Progenitor cell of endocrine pancreas (in vitro differentiated cells): ENCODE data around the gene KIAA1614. TPM values are rescaled to one million over a fixed set of nuclear protein-coding genes. Genes with fewer than 3 reads are reported as not detected.

Experiments
- DNase-seq: peaks from one replicate; pipeline ENCODE4 v3.0.0; 2021; ENCODE audit warnings: low spot score; ENCODE audit not compliant: unreplicated experiment
- H3K27ac Mint-ChIP-seq: 2 replicates; pipeline ENCODE4 v1.8.0; 2021; ENCODE audit warnings: mild to moderate bottlenecking, moderate library complexity, mixed read lengths
- H3K27me3 Mint-ChIP-seq: 2 replicates; pipeline ENCODE4 v1.8.0; 2021; ENCODE audit warnings: mixed read lengths
- H3K36me3 Mint-ChIP-seq: 2 replicates; pipeline ENCODE4 v1.8.0; 2022; ENCODE audit warnings: mixed read lengths; ENCODE audit not compliant: insufficient read depth
- H3K4me1 Mint-ChIP-seq: 2 replicates; pipeline ENCODE4 v1.8.0; 2021; ENCODE audit warnings: low read depth, mixed read lengths
- H3K4me3 Mint-ChIP-seq: 2 replicates; pipeline ENCODE4 v1.8.0; 2021; ENCODE audit warnings: low read depth, mild to moderate bottlenecking, moderate library complexity, mixed read lengths
- H3K9me3 Mint-ChIP-seq: 2 replicates; pipeline ENCODE4 v1.8.0; 2021; ENCODE audit warnings: low read depth, mixed read lengths
- CTCF ChIP-seq: fragments of 200-600 bp; sonication (generic); IDR thresholded peaks from one replicate; pipeline ENCODE4 v1.5.0; 2021; ENCODE audit warnings: antibody characterized with exemption, mild to moderate bottlenecking; ENCODE audit not compliant: unreplicated experiment
- total RNA-seq: library from RNA; stranded (reverse); gene quantifications from 2 replicates; pipeline ENCODE4 v1.2.1, GENCODE V29; 2021

KIAA1614 gene
- total RNA-seq, 1 donor from 2014 or later = 2.5 TPM

GRCh38 chr1:180902541-180902940, 10.2 kb upstream of the KIAA1614 start:
- no peak for DNase-seq
- no peaks in the 10 kb centered on the region for H3K36me3 Mint-ChIP-seq
- TF ChIP-seq CTCF = no peak

GRCh38 chr1:180905927-180906326, 6.8 kb upstream of the KIAA1614 start:
- no peaks in the 10 kb centered on the region for H3K9me3 Mint-ChIP-seq
- DNase-seq = no peak
- peaks cover 11% of the 10 kb centered on the region for H3K4me1 Mint-ChIP-seq
- TF ChIP-seq CTCF = no peak
- H3K36me3 Mint-ChIP-seq = no peaks in the 10 kb centered on the region
- H3K4me3 Mint-ChIP-seq = no peak overlapping the region
- no peak overlapping the region for H3K27ac Mint-ChIP-seq
- H3K27me3 Mint-ChIP-seq = peaks cover 16% of the 10 kb centered on the region

More at GRCh38 chr1:180902541-180902940, 10.2 kb upstream of the KIAA1614 start:
- peaks cover 2% of the 10 kb centered on the region for H3K4me1 Mint-ChIP-seq
- peaks cover 12% of the 10 kb centered on the region for H3K27me3 Mint-ChIP-seq
- no peak overlapping the region for H3K4me3 Mint-ChIP-seq
- no peak overlapping the region for H3K27ac Mint-ChIP-seq
- no peaks in the 10 kb centered on the region for H3K9me3 Mint-ChIP-seq

- no peak overlapping the region for H3K27ac Mint-ChIP-seq
- no peak for TF ChIP-seq CTCF
- peaks cover 12% of the 10 kb centered on the region for H3K4me1 Mint-ChIP-seq
- H3K36me3 Mint-ChIP-seq = no peaks in the 10 kb centered on the region
- no peak for DNase-seq
- H3K4me3 Mint-ChIP-seq = no peak overlapping the region
- peaks cover 16% of the 10 kb centered on the region for H3K27me3 Mint-ChIP-seq
- no peaks in the 10 kb centered on the region for H3K9me3 Mint-ChIP-seq
Observed at GRCh38 chr1:180906511-180906910, 6.2 kb upstream of the KIAA1614 start.

GRCh38 chr1:180907313-180908055, 5.2 kb upstream of the KIAA1614 start:
- H3K4me3 Mint-ChIP-seq = no peak overlapping the region
- peak overlapping the region; percentile 45 for H3K27ac Mint-ChIP-seq
- H3K27me3 Mint-ChIP-seq = peaks cover 21% of the 10 kb centered on the region
- H3K4me1 Mint-ChIP-seq = peaks cover 15% of the 10 kb centered on the region
- no peak for DNase-seq
- no peaks in the 10 kb centered on the region for H3K9me3 Mint-ChIP-seq
- TF ChIP-seq CTCF = no peak
- H3K36me3 Mint-ChIP-seq = no peaks in the 10 kb centered on the region

GRCh38 chr1:180908074-180908765, 4.5 kb upstream of the KIAA1614 start:
- DNase-seq = no peak
- Mint-ChIP-seq H3K4me1 (peaks cover 15% of the 10 kb centered on the region), H3K4me3 (no peak overlapping the region), H3K9me3 (no peaks in the 10 kb centered on the region), H3K27me3 (peaks cover 21% of the 10 kb centered on the region), H3K36me3 (no peaks in the 10 kb centered on the region), H3K27ac (no peak overlapping the region)
- TF ChIP-seq CTCF = no peak
